ENCODE measurements around the gene COBL.

The COBL gene

DNA sequence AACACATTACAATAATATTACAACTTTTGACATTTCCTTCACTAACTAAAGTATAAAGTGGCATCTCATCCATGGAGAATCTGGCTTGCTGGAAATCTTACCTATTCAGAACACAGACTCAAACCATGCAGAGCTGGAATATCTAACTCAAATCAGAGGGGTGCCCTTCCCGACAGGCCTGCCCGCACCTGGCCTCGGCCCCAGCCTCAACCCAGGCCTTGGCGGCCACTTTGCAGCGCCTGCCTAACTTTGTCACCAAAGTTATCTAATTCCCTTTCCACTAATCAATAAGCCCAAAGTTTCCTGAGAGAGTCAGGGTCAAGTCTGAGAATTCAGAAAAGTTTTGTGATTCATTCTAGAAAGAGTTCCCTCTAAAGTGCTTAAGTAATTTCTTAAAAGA is 212.9 kb downstream of the COBL start:
- DNase-seq: no peak

DNA sequence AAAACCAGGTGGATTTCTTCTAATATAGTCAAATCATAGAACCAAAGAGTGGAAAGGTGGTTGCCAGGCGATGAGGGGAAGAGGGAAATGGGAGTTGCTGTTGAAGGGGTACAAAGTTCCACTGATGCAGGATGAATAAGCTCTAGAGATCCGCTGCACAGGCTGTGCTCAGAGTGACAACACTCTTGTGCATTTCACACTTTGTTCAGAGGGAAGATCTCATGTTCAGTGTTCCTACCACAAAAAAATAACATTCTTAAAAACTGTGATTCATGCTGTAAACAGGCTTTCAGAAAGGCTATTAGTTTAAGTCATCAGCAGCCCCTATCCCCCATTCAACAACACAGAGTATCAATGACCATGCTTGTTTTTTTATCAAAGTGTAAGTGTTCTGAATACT is 213.8 kb downstream of the COBL start:
- DNase-seq: no peak

DNA sequence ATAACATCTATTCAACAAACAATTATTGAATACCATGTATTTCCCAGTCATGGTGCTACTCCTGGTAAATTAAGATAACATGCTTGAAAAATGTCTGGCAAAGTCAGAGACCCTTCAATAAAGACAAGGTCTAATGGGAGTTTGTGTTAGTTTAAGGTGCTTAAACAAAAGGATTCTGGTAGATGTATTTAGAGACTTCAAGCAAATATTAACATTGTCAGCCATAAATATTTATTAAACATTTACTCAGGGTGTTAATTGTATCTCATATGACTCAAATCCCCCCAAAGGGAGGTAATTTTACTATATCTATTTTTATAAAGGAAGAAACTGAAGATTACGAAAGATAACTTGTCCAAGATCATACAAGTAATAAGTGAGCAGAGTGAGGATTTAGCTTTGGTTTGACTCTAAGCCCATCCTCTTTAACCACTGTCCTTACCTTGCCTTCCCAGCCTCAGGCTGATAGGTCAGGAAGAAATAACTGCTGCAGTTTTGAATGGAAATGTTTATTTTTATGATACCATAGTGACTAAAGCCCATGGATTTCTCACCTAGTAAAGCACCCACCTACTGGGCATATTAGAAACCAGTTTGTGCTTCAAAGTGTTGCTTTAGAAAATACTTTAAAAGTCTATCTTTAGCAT is 215.4 kb downstream of the COBL start:
- DNase-seq: no peak

DNA sequence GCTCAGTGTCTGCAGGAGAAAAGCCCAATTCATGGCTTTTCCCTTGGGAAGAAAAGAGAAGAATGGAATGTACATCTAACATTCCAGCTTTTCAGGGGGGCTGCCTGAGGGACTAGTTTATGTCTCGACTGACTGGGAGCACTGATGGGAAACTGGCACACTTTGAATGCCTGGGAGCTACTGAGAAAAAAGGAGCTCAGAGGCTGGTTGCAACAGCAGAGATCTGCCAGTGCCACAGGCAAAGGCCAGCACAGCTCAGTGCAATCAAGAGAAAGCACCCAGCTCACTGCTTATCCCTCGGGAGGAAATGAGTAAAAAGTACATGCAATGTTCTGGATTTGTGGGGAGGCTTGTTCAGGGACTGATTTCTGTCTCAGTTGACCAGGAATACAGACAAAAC is 226.2 kb downstream of the COBL start:
- DNase-seq: no peak

DNA sequence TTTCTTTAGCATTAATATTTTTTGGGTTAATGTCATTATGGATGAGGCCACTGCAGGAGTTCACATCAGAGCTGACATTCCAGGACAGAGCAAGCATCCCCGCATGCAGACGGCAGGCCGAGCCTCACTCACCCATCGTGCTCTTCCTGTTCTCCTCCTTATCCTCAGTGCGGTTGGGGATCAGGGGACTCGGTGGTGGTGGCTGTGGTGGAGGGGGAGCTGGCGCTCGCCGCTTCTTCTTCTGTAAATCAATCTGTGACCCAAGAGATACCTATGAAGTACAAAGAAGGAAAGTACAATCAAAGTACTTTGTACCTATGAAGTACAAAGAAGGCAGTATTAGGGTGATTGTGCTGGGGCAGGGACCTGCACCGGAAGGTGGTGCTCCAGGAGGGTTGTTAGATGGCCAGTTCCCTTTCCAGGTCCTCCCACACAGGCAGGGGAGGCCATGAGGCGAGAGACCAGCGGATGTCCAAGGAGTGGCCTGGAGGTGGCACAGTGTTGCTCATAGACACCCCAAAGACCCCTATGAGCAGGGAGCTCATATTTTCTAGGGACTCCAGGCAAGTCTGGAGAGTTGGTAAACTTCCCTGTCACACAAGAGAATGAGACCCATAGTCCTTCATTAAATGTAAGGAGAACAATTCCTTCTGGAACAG is 231.4 kb downstream of the COBL start:
- no peak for DNase-seq

DNA sequence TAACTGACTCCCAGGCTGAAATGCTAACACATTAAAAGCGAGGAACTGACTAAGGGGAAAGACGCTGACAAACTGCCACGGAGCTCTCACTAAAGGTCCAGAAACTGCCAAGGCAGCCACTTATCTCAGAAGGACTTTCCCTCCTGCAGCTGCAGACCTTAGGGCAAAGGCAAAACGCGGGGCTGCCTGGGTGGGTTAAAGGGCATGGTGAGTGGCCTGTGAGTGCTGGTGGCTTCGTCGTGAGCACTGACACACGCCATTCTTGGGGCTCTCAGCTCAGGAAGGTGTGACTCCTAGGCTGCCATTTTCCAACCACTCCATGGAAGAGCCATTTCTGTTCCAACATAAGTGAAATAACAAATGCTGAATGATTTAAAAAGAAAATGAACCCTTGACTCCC is 232.5 kb downstream of the COBL start:
- no peak for DNase-seq

DNA sequence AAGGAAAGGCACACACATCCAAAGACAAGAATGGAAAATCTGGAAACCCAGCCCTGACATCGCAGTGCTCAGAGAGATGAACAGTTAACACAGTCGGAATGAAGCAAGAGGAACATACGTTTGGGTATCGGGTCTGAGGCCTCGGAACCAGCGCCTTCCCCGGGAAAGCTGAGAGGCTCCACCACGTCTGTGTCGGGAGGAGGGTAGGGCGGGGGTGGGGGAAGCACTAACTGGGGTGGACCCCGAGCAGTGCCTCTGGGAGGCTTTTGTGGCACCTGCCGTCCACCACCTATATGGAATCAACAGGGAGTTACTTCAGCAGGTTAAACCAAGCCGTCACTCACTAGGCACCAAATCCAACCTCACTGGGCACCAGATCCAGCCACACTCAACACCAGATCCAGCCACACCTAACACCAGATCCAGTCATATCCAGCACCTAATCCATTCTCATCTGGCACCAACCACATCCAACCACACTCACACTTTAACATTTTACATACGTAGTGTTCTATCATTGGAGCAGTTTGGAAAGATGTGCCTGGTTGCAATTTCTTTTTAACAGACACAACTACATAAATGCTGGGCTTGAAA is 233.6 kb downstream of the COBL start:
- DNase-seq: no peak

DNA sequence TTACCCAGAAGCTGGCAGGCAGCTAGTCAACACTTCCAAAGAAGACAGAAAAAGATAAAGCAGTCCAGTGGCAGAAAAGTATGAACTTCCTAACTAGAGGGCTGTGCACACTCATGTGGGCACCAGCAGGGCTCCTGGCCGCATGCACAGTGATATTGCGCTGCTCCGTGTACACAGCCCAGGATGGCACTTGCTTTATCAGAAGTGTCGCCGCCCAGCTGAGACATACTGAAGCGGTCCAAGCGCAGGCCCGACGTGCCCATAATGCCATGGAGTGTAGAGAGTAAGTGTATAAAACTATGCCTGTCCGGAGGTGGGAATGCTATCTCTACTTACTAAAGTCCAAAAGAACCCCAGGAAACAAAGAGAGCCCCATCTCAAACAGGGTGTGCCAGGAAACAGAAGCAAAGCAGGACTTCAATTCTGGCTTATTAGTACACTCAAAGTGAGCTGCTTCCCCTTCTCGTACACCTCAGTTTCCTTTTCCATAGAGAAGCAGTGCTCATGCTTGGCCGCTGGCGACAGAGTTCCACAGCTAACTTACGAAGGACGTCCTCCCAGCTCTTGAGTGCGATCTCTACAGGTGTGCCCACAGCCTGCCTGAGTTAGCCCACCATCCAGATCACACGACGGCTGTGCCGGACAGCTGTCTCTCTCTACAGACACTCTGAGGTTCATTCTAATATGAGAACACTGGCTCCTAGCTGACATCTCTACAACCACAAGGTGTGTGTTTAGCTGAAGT is 234.3 kb downstream of the COBL start:
- DNase-seq: no peak

DNA sequence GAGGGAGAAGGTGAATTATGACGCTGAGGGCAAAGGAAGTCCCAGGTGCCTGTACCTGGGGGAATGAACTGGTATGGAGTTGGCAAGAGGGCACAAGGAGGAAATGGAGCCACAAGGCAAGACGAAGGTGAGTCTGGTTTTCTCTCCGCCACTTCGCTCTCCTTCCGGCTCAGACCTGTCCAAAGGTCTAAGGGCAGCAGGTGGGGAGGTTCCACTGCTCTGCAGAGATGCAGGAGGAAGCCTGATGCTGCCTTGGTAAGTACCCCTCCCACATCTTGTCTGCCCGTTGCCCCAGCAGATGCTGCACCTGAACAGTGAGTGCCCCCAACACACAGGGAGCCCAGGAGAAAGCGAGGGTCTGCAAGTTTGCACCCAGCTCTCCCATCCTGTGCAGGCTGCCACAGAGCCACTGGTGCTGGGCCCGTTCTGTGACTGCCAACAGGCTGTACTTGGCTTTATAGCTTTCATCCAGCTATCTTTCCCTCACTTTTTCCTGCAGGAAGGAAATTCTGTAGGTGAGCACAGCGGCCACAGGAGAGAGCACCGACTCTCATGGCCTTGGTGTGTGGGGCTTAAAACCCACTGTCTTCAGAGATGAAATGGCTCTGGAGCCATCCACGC is 235.2 kb downstream of the COBL start:
- DNase-seq: no peak

DNA sequence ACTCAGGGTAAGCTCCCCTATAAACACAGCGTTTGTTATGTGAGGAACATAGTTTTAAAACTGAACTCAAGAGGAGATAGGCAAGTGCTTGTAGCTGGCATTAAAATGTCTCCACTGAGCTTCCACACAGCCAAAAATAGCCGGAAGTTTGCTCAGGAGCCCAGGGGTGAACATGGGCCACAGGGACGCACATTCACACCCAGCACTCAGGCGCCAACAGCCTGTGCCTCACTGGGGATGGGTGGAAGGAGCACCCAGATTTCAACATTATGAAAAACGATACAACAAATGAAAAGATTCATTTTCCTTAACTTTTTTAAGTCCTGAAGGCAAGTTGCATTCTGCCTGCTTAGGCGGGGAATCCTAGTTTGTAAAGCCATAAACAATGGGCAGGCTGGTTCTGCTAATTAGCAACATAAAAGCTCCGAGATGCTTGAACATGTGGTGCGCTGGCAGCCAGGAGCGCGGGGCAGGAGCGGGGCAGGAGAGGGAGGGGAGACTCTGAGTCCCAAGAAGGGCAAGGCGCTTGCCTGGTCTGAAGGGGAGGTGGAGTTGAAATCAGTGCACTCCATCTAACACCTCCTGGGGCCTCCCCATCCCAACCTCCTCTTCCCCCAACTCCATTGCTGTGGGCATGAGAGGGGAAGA is 235.9 kb downstream of the COBL start:
- no peak for DNase-seq

DNA sequence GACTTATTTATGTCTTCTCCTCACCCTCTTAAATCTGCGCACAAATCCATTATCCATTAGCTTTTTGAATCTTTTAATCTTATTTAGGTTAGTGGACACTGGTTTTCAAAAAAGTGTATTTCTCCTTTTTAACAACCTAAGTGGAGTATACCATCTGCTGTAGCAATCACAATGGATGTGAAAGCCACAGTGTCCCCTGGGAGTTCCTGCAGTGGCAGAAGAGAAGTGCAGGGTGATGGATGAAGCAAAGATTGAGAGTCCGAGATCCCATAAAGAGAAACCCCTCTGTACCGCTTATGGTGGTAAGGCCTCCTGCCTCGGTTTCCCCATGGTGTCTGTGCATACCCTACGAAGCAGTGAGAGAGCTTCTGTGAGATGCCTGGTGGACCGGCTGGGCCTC is 236.4 kb downstream of the COBL start:
- no peak for DNase-seq

DNA sequence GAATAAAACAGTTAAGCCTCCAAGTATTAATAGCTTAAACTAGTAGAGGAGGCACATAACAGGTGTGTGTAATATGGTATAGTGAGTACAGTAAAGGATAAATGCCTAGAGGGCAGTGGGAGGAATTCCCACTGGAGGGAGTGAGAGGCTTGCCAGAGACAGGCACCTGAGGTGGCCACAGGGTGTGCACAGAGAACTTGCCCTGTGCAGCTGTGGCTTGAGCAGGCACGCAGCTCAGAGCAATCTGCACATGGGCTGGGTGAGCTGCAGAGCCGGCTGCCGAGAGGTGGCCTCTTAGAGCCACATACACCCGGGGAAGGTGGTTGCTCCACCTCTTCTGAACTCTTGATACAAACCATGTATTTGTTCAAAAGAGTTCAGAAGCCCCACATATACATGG is 237.1 kb downstream of the COBL start:
- no peak for DNase-seq

DNA sequence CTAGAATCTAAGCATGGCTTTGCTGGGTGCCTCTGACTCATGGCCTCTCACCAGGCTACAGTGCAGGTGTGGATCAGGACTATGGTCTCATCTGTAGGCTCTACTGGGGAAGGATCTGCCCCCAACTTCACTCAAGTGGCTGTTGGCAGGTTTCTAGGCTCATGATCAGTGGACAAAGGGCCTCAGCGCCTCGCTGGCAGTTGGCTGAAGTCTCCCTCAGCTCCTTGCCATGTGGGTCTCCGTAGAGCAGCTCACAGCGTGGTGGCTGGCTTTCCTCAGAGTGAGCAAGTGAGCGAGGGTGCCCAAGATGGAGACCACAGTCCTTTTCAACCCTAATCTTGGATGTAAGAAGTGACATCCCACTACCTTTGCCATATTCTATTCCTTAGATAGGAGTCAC is 238.0 kb downstream of the COBL start:
- DNase-seq: no peak

DNA sequence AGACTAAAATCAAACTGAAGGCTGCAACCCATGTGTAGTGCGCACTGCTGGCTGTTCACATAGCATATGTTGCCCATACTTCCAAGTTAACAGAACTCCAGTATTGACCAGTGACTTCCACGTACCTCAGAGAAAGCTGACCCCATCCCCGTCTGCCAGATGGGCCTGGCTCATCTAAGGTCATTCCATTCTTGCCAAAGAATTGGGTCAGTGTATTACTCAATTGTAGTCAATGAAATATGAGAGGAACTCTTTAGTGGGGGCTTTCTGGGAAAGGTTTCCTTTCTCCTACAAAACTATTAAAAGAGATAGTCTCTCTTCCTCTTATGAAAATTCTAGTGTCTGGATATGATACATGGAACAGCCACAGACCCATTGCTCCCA is 238.6 kb downstream of the COBL start:
- no peak for DNase-seq

DNA sequence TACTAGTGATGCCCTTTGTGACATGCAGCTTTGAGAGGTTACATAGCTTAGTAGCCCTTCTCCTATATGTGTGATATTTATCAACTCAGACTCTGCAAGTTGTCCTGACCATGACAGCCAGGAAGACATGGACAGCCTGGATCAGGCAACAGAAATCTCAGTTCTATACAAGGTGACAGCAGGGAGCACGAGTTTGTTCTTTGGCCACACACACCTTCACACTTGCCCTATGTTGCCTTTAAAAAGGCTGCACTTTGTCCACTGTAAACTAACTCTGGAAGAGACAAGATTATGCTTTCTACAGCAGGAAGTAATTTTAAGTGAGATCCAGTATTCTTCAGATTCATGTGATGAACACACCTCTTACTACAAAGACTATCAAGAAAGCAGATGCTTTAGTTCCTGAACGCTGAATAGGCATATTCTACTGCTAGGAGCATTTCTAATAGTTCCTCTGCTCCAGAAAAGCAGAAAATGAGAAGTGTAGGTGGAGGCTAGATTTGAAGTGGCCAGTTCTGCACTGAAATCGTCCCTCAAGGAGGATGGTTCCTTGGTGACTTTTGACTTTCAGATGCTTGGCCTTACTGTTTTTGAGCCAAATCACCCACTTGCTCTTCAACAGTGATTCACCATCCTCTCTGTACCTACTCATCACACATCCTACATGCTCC is 239.2 kb downstream of the COBL start:
- DNase-seq: no peak

DNA sequence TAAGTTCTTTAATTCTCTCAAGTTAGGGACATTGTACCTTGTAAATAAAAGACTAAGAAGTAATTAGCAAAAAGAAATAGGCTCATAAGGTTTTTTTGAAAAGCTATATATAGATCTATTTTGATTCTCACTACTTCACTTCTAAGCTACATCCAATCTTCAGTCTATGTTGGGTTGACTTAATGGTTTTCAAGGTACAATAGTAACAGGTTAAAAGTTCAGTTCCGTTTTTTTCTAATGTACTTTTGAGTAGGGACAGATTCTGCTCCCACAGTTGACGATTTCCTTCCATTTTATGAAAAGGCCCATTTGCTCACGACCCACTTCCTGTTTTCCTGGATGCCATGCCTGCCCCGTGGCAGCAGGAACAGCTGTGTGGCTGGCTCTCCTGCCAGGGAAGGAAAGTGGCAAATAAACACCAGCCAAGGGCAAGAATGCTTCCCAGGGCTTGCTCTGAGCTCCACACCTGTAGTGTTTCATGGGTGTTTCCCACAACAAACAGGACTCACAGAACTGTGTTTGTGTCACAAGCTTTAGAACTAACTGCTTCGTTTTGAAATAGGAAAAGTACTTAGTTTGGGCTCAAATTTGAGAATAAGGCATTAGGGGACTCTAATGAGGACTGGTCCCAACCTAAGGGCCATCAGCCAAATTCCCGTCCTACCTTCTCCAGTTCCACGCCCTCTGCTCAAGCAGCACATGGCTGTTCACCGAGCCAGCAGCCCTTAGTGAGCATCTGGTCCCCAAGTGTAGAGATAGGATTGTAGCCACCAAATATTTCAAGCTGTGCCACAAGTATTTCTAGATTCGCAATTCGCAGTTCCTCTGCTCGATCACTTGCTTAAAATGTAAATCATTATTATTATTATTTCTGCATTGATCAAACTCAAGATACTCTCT is 240.7 kb downstream of the COBL start:
- DNase-seq: no peak

DNA sequence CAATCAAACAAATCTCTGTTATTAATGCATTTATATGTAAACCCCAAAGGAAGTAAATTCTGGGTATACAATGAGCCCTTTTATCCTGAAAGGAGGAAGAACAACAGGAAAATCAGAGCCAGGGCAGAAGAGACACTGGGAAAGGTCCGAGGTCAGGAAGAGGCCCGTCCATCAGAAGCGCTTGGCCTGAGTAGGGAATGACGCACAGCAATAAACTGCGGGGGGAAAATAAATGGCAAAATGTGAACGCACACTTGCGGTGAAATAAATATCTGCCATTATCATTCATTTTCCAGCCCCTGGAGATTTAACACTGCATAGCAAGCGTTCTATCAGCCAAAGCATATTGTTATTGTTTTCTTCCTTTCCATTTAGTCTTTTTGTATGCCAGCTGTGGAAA is 243.4 kb downstream of the COBL start:
- no peak for DNase-seq

DNA sequence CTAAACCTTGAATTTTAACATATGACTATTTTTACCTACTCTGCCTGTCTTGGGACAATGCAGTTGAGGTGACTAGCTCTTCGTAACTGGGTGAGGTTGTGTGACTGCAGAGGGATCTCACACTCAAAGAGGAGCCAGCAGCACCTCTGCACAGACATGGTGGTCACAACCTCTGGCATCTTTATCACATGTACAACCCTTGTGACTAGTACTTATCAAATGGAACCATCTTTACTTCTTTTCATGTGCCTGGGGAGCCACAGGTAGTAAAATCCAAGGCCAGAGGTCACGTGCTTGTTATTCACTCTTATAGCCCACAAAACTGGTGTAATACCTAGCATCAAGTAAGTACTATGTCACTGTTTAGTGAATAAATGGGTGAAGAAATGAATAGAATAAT is 244.3 kb downstream of the COBL start:
- no peak for DNase-seq

DNA sequence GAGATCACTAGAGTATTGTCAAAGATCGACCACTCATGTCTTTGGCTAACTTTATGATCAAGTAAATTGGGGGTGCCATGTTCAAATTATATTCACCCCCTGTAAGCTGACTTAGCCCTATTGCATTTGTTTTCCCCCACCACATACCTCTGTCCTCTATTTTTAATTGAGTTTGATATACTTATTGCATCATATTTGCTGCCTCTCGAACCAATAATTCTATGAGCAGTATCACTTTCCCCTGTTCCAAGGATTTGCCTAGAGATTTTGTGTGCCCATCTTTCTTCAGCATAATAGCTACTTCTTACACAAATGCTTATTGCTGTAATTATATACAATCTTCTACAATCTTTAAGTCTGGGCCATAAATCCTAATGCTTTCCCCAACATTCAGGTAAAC is 245.2 kb downstream of the COBL start:
- no peak for DNase-seq

DNA sequence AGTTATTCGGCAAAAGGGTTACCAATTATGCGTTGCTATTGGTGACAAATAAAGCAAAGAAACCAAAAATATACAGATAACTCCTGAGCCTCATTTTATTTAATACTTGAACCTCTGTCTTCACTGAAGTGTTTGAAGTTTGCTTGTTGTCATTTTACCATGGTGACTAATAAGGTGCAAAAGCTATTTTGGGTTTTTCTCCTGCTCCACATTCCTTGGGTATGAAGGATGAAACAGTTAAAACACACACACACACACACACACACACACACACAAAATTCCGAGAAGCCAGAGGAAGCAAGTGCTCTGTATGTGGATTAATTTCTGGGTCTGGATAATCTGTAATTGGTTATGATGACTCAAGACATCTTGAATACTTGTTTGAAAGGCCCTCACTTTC is 246.5 kb downstream of the COBL start:
- DNase-seq: no peak

DNA sequence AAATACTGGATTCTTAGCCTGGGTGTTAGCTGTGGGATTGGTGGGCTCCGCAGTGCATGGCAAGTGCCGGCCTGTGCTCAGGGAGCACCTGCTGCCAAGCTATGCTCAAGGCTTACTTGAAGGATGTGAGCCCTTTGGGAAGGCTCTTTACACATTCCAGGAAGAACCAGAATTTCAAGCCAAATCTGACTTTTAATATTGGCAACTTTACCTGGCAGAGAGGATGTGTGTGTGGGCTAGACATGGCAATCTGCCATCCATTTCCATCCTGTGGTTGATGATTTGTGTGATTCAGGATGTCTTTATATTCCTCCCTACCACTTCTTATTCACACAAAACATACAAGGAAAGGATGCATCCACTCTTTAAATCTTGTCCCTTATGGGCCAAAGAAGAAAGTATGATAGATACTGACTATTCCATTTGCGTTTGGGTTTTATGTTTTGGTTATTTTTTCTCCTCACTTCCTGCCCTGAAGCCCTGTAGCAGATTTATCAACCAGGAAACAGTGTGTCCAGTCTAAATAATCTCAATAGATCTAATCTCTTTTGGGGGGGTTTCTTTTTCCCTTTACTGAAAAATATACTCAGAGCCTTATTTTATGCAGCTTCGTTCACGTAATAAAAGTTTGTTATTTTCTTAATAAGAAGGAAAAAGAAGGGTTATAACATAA is 247.1 kb downstream of the COBL start:
- no peak for DNase-seq
